Stimulated activated CD4-positive, alpha-beta T cell treated with anti-CD3 and anti-CD28 coated beads, TNF-alpha, amount 100 ng/mL, for 24 hours (primary cell): ENCODE data around the gene TBC1D22A.
"Not testable (repeated sequence)": the region's sequence is repeated elsewhere in the genome, so short reads cannot be mapped to it uniquely, and the experiment has no call there.

Experiments used
- DNase-seq, 3 experiments: peaks; one replicate each; pipeline ENCODE4 v3.0.0-alpha.2; 2020; ENCODE audit warnings: low read depth in 3 of 3

Gene TBC1D22A

GRCh38 chr22:47154621-47155081 lies 392.2 kb downstream of the TBC1D22A start:
- DNase-seq, result no peak

GRCh38 chr22:47155131-47155885 lies 392.9 kb downstream of the TBC1D22A start:
- DNase-seq, result no peak

DNA sequence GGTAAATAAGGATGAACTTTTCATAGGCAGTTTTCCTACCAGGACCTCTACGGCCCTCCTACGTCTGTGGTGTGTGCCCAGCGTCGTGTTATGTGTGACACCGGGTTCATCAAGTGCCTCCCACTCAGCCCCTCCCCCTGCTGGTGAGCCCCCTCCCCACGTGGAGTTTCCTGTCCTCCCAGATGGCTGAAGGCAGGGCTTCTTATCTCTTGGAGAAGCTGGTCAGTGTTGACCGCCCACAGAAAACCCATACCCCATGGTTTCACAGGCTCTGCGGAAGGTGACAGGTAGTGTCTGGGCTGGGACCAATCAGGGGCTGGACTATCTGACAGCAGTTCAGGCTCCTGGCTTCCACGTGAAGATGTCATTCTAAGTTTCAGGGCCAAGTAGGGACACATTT lies 393.5 kb downstream of the TBC1D22A start:
- no peak for DNase-seq

DNA sequence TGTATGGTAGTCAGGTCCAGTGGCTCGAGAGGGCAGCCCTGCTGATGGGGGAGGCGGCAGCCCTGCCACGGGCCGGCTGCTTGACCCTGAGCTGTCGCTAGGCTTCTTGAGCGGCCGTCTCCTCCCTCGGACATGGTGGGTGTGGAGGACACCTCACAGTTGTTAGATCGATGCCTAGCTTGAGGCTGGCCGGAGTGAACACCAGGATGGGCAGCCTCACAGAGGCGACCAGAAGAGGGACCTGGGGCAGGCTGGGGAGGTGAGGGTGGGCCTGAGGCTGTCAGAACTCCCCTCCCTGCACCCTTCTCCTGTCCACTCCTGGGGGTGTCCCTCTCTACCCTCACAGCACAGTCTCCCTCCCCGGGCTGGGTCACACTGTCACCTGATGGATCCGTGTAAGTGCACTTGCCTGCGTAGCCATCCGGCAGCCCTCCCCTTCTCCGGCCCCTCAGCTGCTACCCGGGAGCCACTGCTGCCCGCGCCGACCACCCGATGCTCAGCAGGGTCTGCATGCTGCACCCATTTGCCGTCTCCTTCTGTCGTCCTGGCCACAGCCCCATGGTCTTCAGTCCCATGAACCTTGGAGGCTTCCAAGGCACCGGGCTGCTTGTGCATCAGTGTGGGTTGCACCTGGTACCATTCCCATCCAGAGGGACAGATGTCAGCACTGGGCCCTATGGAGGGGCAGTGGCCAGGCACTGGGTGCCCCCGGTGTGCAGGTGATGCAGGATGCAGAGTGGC lies 394.1 kb downstream of the TBC1D22A start:
- DNase-seq, result no peak

- no peak for DNase-seq
These were observed 394.6 kb downstream of the TBC1D22A start for GRCh38 chr22:47157093-47157420.

- no peak for DNase-seq
These were observed 395.2 kb downstream of the TBC1D22A start for GRCh38 chr22:47157486-47158270.

DNA sequence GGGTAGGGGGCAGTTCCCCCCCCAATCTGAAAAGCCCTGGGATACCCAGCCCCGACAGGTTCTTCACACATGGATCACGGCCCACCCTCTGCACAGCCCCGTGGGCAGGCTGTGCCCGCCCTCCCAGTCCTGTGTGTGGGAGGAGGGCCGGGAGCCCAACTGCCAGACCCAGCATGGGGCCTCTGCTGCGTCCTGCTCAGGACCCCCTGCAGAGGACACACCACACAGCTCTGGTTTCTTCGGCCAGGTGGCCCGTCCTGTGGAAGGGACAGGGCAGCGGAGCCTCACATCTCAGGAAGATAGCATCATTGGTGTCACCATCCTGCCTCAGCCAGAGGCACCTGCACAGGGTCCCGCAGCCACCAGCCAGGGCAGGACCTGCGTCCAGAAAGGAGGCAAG lies 396.0 kb downstream of the TBC1D22A start:
- no peak for DNase-seq

DNA sequence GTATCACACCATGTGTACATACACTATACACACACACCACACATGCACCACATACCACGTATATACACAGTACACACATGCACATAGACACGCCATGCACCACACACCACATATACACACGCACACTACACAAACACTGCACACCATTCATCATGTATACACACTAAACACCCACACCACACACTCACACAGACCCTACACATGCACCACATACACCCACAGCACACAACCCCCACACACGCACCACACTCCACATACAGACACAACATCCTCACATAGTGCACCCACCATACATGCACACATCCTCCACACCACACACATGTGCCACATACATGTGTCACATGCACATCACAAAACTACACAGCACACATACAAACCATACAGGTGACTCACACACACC lies 397.1 kb downstream of the TBC1D22A start:
- DNase-seq, result no peak

- DNase-seq, result no peak
These were observed 397.7 kb downstream of the TBC1D22A start for GRCh38 chr22:47160141-47160541.

DNA sequence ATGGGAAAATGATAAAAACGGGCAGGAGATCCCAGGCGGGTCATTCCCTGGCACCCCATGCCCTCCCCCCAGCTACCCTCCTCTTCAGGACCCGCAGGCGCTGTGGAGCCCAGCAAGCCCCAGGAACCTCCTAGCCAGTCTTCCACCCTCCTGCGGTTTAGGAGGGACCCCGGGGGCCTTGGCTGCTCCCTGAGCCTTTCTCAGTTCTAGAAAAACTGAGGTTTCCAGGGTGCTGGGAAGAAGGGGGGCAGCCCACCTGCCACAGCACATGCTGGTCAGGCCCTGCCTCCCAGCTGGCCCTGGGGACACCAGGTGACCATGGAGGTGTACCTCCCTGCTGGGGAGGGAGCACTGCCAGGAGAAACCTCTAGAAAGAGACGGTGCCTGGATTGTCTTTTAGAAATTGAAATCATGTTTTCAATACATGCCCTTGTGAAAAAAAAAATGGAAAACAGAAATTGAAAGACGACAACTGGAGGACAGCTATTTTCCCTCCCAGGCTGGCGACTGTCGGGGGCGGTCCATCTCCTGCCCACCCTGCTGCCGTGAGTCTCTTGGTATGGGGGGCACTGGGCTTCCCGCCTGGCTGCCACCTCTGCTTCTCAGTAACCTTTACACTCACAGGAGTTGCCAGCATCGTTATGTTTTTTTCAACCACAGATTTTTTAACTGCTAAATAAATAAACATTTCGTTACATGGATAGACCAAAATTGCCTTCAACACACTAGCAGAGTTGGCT lies 398.5 kb downstream of the TBC1D22A start:
- DNase-seq, result no peak

GRCh38 chr22:47161631-47162030 lies 399.2 kb downstream of the TBC1D22A start:
- no peak for DNase-seq

- DNase-seq, result no peak
These were observed 400.4 kb downstream of the TBC1D22A start for GRCh38 chr22:47162865-47163264.

DNA sequence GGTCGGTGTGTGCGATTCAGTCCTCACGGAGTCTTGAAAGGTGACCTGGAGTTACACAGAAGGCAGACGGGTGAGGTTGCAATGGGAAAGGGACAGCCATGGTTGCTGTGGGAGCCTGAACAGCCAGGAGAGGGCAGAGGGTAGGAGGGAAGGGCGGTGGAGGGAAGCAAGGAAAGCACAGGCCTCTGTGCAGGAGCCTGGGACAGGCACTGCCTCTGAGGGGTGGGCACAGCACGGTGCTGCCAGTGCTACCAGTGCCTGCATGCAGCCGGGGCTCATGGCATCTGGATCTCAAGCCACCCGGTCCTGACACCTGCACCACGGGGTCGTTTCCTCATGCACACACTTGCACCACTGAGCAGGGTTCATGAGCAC lies 401.0 kb downstream of the TBC1D22A start:
- no peak for DNase-seq

DNA sequence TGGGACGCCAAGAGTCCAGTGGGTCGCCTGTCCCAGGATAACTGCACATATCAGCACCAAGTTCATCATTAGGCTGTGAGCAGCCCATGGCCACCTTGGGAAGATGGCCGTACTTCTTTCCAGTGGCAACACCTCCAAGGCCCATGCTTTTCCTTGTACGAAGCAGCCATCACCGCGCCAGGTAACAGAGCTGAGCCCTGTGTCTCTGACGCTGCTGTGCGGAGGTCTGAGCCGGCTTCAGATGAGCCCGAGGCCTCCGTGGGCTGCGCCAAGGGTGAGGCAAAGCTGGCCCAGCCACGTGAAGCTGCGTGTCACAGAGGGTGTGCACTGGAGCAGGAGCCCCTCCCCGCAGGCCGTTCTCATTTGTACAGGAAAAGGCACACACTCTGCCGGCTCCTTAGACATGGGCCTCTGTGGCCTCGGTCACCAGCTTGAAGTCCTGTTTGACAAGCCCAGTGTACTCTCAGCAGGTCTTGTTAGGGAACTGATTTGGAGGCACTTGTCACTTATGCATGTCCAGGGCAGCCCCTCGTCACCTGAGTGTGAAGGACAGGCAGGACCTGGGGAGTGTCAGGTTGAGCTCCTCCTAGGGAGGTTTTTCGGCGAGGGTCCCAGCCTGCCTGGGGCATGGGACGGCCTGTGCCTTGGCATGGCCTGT lies 401.5 kb downstream of the TBC1D22A start:
- DNase-seq, result no peak

DNA sequence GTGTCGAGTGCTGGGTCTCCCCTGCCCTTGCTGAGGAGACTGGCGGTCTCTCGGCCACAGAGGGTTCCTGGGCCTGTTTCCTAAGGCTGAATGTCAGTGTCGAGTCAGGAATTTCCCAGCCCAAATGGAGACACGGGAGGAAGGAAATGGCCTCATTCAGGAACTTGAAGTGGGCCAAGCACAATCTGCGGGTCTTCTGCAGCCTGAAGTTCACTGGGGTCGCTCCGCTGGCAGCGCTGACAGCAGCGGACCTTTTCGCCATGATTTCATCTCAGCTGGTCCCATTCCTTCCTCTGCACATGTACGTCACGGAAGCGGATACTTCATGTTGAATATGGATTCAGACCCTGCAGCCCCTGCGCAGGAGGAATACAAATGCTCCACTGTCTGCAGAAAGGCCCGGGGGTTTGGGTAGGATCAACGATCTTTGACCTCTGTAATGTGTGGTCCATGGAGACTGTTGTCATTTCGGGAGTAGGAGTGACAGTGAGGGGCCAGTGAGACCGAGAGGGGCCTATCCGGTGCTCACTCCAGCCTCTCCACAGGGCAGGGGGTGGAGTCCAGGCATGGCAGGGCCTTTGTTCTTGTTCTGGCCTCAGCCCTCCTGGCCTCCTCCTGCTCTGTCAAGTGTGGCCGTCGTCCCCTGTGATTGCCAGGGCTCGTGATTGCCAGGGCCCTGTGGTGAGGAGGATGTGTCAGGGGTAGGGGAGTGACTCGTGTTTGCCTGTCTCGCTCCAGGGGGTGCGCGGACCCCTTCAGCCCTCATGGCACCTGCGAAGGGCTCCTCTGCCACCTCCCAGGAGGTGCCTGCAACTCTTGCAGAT lies 402.3 kb downstream of the TBC1D22A start:
- DNase-seq, result no peak

DNA sequence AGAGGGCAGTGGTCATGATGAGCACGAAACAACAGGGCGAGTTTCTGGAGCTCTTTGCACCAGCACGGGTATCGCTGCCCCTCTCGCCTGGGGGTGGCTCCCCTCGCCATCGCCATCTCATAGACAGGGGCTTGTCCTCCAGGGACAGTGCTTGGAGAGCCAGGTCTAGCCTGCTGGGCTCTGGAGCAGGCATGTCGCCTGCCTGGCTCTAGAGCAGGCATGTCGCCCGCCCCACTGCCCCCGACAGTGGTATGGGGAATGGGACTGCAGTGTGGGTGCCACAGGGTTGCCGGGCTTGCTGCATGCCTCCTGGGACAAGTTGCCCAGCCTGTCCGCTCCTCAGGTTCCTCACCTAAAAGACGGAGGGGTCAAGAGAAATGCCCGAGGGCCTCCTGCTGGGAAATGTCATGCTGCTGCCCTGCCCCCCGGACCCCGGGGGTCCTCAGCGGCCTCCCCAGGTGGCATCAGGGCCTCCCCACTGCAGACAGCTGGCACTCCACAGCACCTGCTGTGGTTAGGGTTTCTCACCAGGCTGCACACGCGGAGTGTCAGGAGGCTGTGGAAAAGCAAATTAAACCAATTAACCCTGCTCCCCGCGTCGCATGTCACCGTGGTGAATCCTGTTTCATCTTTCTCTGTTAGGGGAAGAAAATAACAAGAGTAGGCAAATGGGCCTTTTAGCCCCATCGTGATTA lies 403.0 kb downstream of the TBC1D22A start:
- no peak for DNase-seq

GRCh38 chr22:47166033-47166404 lies 403.6 kb downstream of the TBC1D22A start:
- no peak for DNase-seq

GRCh38 chr22:47166446-47167016 lies 404.1 kb downstream of the TBC1D22A start:
- DNase-seq, result no peak

DNA sequence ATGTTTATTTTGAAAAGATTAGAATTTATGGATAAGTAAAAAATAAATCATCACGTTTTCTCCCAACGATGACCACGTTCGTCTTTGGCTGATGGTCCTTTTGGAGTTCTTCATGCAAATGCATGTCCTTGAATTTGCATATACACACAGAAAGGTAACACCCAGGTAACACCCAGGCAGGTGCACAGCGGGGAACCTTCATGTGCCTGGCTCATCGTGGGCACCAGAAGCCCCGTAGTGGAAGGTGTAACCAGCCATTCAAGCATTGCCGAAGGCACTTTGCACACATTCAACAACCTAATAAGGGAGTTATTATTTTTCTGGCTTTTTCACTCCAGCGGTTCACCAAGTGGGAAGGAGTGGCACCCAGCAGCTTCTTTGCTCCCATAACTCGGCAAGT lies 404.6 kb downstream of the TBC1D22A start:
- DNase-seq, result no peak

GRCh38 chr22:47167921-47168320 lies 405.5 kb downstream of the TBC1D22A start:
- DNase-seq, result not testable (repeated sequence)
